Heart left ventricle (tissue), 13 donors: Measurements from ENCODE around the gene KCTD17.

ENCODE experiments used
- CTCF ChIP-seq, 12 donors: fragments of 200-600 bp; sonication (generic) in 4 of 12; IDR thresholded peaks; one replicate each; pipeline versions ENCODE4 v1.5.0 to v1.8.0; 2018 to 2022; ENCODE audit warnings: antibody characterized with exemption in 12 of 12, mild to moderate bottlenecking in 5 of 12
- POLR2A ChIP-seq, 2 donors: fragments of 450-650 bp; IDR thresholded peaks; one replicate each; pipeline ENCODE4 v1.6.1; 2017; ENCODE audit warnings: antibody characterized with exemption in 2 of 2, mild to moderate bottlenecking in 2 of 2, moderate library complexity in 2 of 2
- donor health status: ischemic (EF 13 %, LVEDD 7.1; RV severe dilation, severe dysfunction).
- donor health status: DM: no; HTN: yes; CAD: no.
- donor health status: DM: no; HTN: no; CAD: no.
- donor health status: ischemic (EF 25% LVEDD 6.9; RV normal size, moderate dysfunction).
- donor health status: ischemic (EF 25% LVEDD 5.7; RV mildly dilated, moderate dysfunction).
- donor health status: ischemic (EF 35%, LVEDD 5.7; RV mildly dilated, moderate dysfunction).
- donor health status: nonischemic (EF 11% LVEDD 7.7; RV severe dilation, severe dysfunction).
- donor health status: DM: yes; HTN: yes; CAD: no.
- donor health status: PGD.
- donor health status: ischemic (EF 29% LVEDD 5.4; RV normal size, mild dysfunction).
- donor health status: nonischemic (EF 23%, LVEDD 6.1; RV moderate dilation, normal function).

DNA sequence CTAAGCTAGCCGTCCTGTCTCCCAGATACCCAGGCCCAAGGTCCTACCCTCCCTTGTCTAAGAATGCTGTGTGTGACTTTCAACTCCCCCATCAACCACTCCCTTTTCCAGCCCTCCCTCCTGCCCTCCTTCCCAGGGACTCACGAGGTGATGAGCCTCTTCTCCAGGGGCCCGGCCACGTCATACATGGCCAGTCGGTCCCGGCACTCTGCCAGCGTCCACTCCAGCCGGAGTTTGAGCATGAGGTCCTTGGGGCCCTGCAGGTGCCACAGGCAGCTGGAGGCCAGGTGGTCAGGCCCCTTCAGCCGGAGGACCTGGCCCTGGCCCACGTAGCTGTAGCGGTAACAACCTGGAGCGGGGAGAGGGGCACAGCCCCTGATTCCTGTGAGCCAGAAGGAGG is 37.9 kb downstream of the KCTD17 start:
- TF ChIP-seq CTCF (IDR thresholded peaks at IDR 0.05): no peak
- TF ChIP-seq POLR2A (IDR thresholded peaks at IDR 0.05): no peak
